ENCODE measurements around the gene OPN4. TPM values are rescaled to one million over a fixed set of nuclear protein-coding genes. Genes with fewer than 3 reads are reported as not detected.

Gene OPN4
- total and polyA plus RNA-seq, 2 of the 13 experiments (the other 11 are each of a cell fraction or from before 2014, with no cell fraction given) = not detected

- TF ChIP-seq ZNF296 (CRISPR knock-in tag; conservative IDR thresholded peaks at IDR 0.05) (no peak), HHEX (CRISPR knock-in tag; IDR thresholded peaks at IDR 0.05) (no peak)
Measured at GRCh38 chr10:86659161-86659691, 4.9 kb downstream of the OPN4 start (continued).

- no peak for ATAC-seq
- WGBS (ENCODE audit: low lambda C conversion rate) = 31% methylated on average over 9 of the region's 17 CpGs
- CTCF ChIA-PET (ENCODE audit: low intra/inter-chr PET ratio, low total read pairs) = no interaction called here
- Histone ChIP-seq H3K79me2 (ENCODE audit: insufficient read depth, low read length) (no peaks in the 10 kb centered on the region), H2AFZ (ENCODE audit: low read length) (no peak overlapping the region), H3K4me3 (replicated peaks in 1 of 3; ENCODE audit: insufficient read depth in 1 of 3, low read depth in 2 of 3, low read length in 3 of 3) (no peak overlapping the region), H3K27me3 (ENCODE audit: control insufficient read depth in 1 of 2, insufficient read depth in 2 of 2, low read length in 2 of 2) (peaks cover 23 to 69% of the 10 kb centered on the region in 2 experiments), H3K9me3 (ENCODE audit: low read length) (no peaks in the 10 kb centered on the region), H3K4me1 (ENCODE audit: insufficient read depth, low read length) (no peaks in the 10 kb centered on the region), H3K36me3 (replicated peaks in 1 of 2; ENCODE audit: control insufficient read depth in 1 of 2, insufficient read depth in 2 of 2, low read length in 2 of 2) (no peaks in the 10 kb centered on the region), H4K20me1 (ENCODE audit: insufficient read depth, low read length) (no peaks in the 10 kb centered on the region), H3K27ac (ENCODE audit: extremely low read length, insufficient read depth, low read length) (no peak overlapping the region), H3K4me2 (ENCODE audit: low read depth, low read length) (no peak overlapping the region), H3K9ac (ENCODE audit: insufficient read depth, low read depth, low read length) (no peak overlapping the region)
- POLR2A ChIA-PET = no interaction called here
- DNase-seq (ENCODE audit: low spot score) = no peak
- TF ChIP-seq ZNF121 (CRISPR knock-in tag; IDR thresholded peaks at IDR 0.05) (no peak), NFE2 (CRISPR knock-in tag; IDR thresholded peaks at IDR 0.05) (no peak), CSRNP2 (CRISPR knock-in tag; conservative IDR thresholded peaks at IDR 0.05; ENCODE audit: low read depth) (no peak)
- no TSS peak for BruUV-seq (replicated peaks)
- intact Hi-C loops (cut with micrococcal nuclease; ENCODE audit: unreplicated experiment) = no loop called here
- FAIRE-seq = no peak
- in situ Hi-C loops (cut with HindIII; ENCODE audit: extremely low pct_ligation_motif_present, low pct_unique_long_range_greater_than_20kb) = no loop called here
Measured at GRCh38 chr10:86659721-86660453, 5.5 kb downstream of the OPN4 start.
